ENCODE data around the gene MACROD2. TPM values are rescaled to one million over a fixed set of nuclear protein-coding genes. Genes with fewer than 3 reads are reported as not detected.

Gene MACROD2
- total RNA-seq, 1 donor from 2014 or later: 0.23 TPM

DNA sequence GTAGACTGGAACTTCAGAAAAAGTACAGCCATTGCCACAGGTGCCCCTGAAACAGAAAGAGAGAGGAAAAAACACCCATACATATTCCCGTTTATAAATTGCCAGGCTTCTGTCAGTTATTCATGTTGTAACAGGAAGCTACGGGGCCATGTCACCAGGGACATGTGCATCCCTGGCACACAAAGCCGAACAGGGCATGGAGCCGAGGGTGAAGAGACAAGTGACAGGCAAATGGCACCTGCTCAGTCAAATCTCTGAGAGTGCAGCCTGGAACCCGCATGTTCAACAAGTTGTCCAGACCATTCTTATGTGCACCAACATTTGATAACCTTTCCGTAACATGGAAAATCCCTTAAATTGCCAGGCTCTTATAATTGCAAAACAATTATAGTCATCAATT, 1837.2 kb downstream of the MACROD2 start:
- TF ChIP-seq CTCF (conservative IDR thresholded peaks at IDR 0.05; ENCODE audit: low read depth, low read length): no peak
- H3K4me3 ChIP-seq (ENCODE audit: low read depth, low read length): no peak overlapping the region
- DNase-seq (ENCODE audit: low read depth): no peak

DNA sequence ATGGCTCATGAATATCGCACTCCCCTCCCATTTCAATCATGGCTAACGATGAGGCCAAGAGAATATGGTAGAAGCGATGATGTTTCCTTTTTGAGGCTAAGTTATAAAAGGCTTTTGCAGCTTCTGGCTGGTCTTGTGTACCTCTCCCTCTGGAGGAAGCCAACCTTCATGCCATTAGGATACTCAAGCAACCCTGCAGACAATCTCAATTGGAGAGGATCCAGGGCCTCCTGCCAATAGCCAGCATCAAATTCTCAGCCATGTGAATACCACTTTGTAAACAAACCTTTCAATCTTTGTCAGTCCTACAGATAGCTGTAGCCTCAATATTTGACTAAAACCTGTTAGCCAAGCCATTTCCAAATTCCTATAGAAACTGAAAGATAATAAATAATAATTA, 1839.5 kb downstream of the MACROD2 start:
- no peak overlapping the region for H3K4me3 ChIP-seq (ENCODE audit: low read depth, low read length)
- DNase-seq (ENCODE audit: low read depth): no peak
- TF ChIP-seq CTCF (conservative IDR thresholded peaks at IDR 0.05; ENCODE audit: low read depth, low read length): no peak

DNA sequence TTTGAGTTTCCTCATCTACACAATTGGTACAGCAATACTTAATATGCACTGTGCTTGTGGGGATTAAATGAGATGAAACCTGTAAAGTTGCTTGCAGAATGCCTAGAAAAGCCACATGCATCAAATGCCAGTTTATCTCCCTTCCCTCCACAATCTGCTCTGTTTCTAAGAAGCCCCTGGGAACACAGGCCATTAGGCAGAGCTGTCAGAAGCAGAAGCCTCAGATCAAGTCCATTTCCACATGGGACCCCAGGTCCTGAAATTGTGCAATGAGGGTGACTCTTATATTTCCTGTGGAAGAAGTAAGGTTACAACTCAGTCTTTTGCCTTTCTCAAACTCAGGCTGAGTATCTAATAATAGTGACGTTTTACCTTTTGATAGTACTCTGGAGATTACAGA, 1840.5 kb downstream of the MACROD2 start:
- no peak overlapping the region for H3K4me3 ChIP-seq (ENCODE audit: low read depth, low read length)
- no peak for DNase-seq (ENCODE audit: low read depth)
- no peak for TF ChIP-seq CTCF (conservative IDR thresholded peaks at IDR 0.05; ENCODE audit: low read depth, low read length)

GRCh38 chr20:15836634-15837033, 1841.3 kb downstream of the MACROD2 start:
- no peak overlapping the region for H3K4me3 ChIP-seq (ENCODE audit: low read depth, low read length)
- TF ChIP-seq CTCF (conservative IDR thresholded peaks at IDR 0.05; ENCODE audit: low read depth, low read length): no peak
- DNase-seq (ENCODE audit: low read depth): no peak

- DNase-seq (ENCODE audit: low read depth): no peak
- TF ChIP-seq CTCF (conservative IDR thresholded peaks at IDR 0.05; ENCODE audit: low read depth, low read length): no peak
- H3K4me3 ChIP-seq (ENCODE audit: low read depth, low read length): no peak overlapping the region
Observed at GRCh38 chr20:15837563-15837962, 1842.2 kb downstream of the MACROD2 start.

- TF ChIP-seq CTCF (conservative IDR thresholded peaks at IDR 0.05; ENCODE audit: low read depth, low read length): no peak
- no peak overlapping the region for H3K4me3 ChIP-seq (ENCODE audit: low read depth, low read length)
- no peak for DNase-seq (ENCODE audit: low read depth)
Observed at GRCh38 chr20:15838466-15838865, 1843.2 kb downstream of the MACROD2 start.

- DNase-seq (ENCODE audit: low read depth): no peak
- H3K4me3 ChIP-seq (ENCODE audit: low read depth, low read length): no peak overlapping the region
- no peak for TF ChIP-seq CTCF (conservative IDR thresholded peaks at IDR 0.05; ENCODE audit: low read depth, low read length)
Observed at GRCh38 chr20:15840636-15841301, 1845.5 kb downstream of the MACROD2 start.

All from epithelial cell of proximal tubule (primary cell).